ENCODE measurements around the gene KRTCAP3.

The KRTCAP3 gene

DNA sequence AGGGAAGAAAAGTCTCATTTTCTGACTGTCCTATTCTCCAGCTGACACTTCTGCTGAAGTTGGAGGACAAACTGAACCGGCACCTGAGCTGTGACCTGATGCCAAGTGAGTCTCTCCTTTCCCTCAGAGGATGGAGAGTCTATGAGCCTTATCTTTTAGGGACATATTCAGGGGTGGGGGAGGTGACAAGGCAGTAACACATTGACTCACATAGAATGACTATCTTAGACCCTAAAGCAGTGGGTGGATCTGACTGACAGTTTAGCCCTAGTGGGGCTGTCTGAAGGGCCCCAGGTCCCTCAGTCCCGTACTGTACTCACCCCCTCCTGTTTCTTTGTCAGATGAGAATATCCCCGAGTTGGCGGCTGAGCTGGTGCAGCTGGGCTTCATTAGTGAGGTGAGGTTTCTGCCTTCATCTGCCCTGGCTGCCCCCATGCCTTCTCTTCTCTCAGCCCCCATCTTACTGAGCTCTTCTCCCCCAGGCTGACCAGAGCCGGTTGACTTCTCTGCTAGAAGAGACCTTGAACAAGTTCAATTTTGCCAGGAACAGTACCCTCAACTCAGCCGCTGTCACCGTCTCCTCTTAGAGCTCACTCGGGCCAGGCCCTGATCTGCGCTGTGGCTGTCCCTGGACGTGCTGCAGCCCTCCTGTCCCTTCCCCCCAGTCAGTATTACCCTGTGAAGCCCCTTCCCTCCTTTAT, 805 bp upstream of the KRTCAP3 start:
- no peak for DNase-seq

DNA sequence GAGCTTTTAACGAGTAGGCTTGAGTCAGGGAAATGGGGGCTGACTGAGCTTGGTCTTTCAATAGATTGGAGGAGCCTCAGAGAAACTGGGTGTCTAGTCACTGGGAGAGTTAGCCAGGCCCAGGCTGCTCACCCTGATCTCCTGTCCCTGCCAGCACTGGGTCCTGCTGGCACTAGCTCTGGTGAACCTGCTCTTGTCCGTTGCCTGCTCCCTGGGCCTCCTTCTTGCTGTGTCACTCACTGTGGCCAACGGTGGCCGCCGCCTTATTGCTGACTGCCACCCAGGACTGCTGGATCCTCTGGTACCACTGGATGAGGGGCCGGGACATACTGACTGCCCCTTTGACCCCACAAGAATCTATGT, 720 bp downstream of the KRTCAP3 start:
- no peak for DNase-seq

GRCh38 chr2:27445155-27445554, 3.0 kb downstream of the KRTCAP3 start:
- DNase-seq = no peak

- no peak for DNase-seq
Measured at GRCh38 chr2:27445615-27446014, 3.4 kb downstream of the KRTCAP3 start.

GRCh38 chr2:27446057-27446456, 3.9 kb downstream of the KRTCAP3 start:
- DNase-seq = no peak

DNA sequence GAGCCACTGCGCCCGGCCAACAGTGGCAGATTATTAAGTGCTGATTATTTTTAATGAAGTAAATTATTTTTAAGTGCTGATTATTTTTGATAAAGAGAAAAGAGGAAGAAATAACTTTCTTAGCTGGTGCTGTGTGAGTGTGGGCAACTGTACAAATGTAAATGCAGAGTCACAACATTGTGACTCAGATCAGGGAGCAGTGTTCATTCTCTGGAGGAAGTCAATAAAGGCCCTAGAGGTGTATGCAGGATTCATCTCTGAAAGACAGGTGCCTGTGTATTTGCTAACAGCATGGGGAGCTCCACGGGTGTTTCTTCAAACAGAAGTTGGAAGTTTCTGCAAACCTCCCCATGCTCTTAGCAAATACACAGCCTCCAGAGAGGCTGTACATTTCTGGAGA, 6.2 kb downstream of the KRTCAP3 start:
- no peak for DNase-seq

DNA sequence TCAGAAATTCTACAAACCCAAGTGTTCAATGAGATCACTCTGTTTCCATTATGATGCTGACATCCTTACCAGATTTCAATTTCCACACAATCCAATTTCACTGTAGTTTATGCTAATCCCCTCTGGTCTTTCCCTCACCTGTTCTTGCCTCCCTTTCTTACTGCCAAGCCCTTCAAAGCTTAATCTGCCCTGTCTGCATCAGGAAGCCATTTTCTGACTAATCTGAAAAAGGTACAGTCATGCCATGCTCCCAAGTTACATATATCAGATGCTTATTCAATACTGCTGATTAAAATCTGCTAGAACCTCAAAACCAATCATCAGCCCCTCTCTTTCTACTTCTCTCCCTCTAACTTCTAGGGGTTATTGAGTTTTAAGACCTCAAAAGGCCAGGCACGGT, 8.9 kb downstream of the KRTCAP3 start:
- DNase-seq = no peak

DNA sequence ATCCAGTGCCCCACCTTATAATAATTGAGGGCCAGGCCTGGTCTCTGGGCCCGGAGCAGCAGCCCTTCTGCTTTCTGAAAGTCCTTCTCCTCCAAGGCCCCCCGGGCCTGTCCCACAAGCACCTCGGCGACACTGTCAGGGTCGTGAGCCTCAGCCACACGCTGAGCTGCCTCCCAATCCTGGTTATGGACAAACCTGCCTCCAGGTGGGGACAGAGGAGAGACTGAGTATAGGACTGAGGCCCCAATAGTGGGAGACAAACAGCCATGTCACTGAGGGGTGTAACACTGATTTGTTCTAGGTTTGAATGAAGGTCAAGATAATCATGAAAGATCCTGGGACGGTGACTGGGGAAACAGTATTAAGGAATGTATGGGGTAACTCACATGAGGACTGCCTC, 11.8 kb downstream of the KRTCAP3 start:
- DNase-seq = no peak

DNA sequence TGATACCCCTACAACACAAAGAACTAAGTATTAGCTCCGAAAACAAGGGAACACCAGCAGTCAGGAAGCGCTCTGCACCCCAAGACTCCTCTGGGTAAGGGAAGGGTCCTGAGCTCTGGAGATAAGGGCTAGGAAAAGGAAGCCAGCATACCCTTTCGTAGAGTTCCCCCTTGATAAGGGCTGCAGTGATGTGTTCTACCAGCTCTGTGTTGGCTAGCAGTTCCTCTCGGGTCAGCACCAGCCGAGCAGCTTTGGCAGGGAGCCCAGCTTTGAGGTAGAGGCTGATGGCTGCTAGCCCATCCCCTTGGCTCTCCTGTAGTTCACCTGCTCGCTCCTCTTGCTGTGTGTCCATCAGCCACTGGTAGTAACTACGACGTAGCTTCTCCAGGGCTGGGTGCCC, 18.9 kb downstream of the KRTCAP3 start:
- DNase-seq = no peak

GRCh38 chr2:27464443-27464842, 22.3 kb downstream of the KRTCAP3 start:
- DNase-seq = no peak

GRCh38 chr2:27471961-27472360, 29.8 kb downstream of the KRTCAP3 start:
- no peak for DNase-seq

- DNase-seq = no peak
Measured at GRCh38 chr2:27485496-27485895, 43.3 kb downstream of the KRTCAP3 start.

- DNase-seq = no peak
Measured at GRCh38 chr2:27489118-27489497, 46.9 kb downstream of the KRTCAP3 start.

DNA sequence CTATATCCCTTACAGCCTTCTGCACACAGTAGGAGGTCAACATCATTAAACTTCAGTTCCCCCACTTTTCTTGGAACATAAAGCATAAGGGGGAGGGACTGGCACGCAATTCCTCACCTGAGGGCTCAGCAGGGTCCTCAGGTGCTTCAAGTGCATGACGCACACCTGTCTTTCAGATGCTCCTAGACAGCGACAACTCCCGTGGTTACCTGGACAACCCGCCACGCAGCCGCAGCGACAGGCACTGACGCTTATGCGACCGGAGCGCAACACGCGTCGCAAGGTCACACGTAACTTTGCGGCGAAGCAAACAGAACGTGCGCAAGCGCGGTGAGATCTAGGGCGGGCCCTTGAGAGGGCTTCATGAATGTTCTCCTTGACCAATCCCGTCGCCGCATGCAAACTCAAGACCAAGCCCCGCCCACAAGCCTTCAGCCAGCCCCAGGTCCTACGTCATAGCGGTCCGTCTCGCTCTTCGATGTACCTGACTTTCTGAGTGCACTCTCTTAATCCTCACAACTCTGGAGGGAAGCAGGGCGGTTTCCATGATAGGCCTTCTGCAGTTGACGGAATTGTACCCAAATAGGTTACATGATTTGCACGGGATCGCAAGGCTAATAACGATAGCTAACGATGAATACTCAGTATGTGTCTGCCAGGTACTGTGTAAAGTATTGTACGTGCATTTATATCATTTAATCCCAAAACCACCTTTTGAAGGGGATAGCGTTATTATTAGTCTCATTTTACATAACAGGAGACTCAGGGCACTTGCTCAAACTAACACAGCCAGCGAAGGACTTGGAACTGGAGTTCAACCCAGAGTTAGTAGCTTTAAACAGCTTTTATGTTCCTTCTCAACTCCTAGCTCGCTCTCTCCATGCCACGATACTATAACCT, 47.6 kb downstream of the KRTCAP3 start, which contains the start of gene IFT172:
Gene IFT172 (minus strand): TSS at position 246 of the 900 bp plus-strand sequence. CDS start 90 bp downstream, at position 156.
- DNase-seq = peak; percentile 97

- no peak for DNase-seq
Measured at GRCh38 chr2:27492557-27492956, 50.4 kb downstream of the KRTCAP3 start.

DNA sequence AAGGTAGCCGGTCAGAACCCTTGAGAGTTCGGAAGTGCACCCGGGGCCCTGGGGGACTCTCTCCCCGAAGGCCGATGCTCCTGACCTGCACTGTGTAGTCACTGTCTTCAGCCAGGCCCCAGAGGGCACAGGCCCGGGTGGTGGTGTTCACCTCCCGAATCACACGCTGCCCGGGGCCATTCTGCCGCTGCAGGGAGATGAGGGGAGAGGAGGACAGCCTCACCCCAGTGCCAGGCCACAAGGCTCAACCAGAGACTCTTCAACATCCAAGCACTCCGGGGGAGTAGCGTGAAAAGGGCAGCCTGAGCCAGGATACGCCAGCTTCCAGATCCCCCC, 51.7 kb downstream of the KRTCAP3 start:
- no peak for DNase-seq

Measured in NCI-H1436 treated with DMSO at 0.1 percent for 48 hours (cell line).